IPS-11a (cell line): ENCODE measurements around the gene SVIL.
"Not testable (repeated sequence)": the region's sequence is repeated elsewhere in the genome, so short reads cannot be mapped to it uniquely, and the experiment has no call there.

Experiments used
- H3K4me3 ChIP-seq: one replicate; pipeline ENCODE4 v1.5.1; 2013; ENCODE audit warnings: low read depth, low read length, control low read depth

SVIL gene

GRCh38 chr10:29649561-29650551 lies 15.1 kb upstream of the SVIL start:
- no peak overlapping the region for H3K4me3 ChIP-seq

- no peak overlapping the region for H3K4me3 ChIP-seq
These were observed 14.2 kb upstream of the SVIL start for GRCh38 chr10:29648983-29649268.

- no peak overlapping the region for H3K4me3 ChIP-seq
These were observed 13.6 kb upstream of the SVIL start for GRCh38 chr10:29648114-29648982.

DNA sequence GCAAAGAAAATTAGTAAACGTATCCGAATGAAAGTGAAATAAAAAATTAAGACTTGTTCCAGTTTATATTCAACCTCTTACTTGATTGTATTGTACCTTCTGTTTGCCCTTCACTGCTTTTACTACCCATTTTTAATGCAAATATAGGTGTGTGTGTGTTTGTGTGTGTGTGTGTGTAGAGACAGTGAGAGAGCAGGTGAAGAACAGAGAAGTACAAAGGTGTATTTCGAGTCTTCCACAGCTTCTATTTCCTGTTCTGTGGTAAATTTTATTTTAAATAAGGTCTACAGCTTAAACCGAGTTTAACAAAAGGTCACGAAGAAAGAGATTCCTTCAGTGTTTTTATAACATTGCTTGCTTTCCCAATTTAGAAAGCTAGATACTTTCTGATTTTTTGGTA lies 12.7 kb upstream of the SVIL start:
- H3K4me3 ChIP-seq = no peak overlapping the region

DNA sequence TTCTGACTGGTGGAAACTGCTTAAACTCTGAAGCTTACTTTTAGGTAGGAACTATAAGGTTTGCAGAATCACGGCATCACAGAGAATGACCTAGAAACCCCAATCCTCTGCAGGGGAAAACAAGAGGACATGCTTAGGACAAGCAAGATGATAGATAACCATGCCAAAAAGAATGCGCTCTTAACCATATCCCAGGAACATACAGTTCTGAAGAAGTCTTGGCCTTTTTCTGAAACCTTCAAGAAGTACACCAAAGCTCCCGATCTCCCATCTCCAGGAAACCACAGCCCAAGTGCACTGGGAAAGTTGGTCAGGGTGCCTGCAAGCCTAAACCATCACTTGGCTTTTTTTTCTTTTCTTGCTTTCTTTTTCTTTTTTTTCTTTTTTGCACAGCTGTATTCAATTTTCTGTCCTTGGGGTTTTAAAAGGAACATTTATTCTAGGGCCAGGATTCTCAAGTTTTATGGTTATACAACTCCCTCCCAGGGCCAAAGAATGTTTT lies 12.2 kb upstream of the SVIL start:
- H3K4me3 ChIP-seq = no peak overlapping the region

- H3K4me3 ChIP-seq = no peak overlapping the region
These were observed 11.6 kb upstream of the SVIL start for GRCh38 chr10:29646238-29646902.

DNA sequence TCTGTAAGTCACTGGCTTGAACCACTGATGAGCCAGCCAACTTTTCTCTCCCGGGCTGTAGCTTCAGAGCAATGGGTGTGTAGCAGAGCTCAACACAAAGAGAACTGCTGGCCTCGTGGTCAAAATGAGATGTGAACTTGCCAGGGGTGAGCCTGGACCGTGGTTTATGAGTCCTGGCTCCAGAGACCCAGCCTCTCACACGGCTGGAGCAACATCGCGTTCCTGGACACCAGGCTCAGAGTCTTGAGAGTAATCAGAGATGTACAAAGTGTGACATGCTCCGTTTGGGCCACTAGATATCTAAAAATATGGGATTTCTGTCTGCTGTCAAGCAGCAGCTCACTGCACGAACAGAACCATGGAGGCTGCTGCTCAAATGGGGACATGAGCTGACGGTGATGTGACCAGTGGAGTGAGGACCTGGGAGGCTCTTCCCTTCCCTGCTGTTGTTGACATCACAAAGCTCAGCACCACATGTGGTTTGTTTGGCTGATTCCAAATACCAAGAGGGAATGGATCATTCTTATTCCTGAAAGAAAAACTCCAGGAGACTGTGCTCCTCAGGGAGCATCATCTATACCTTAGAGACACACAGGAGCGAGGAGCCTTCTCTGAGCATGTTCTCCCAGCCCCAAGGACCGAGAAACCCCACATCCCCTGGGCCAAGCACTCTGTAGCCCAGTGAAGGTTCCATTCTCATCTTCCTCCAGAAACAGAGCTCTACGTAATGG lies 9.2 kb upstream of the SVIL start:
- H3K4me3 ChIP-seq = no peak overlapping the region

DNA sequence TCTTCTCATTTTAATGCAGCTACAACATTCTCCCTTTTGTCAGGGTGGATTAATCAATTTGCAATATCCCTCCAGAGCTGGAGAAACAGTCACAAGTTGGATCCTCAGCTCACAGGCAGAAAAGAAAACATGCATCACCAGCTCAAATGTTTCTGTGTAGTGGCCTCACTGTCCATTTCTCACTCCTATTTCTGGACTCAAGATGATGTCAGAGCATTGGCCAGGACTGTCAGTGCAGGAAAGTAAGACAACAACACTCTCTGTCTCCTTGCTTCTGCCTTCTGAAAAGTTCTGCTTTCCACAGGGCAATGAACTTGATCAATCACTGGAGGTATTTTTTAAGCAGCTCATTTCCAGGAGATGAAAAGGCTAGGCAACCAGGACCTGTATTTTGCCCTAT lies 8.2 kb upstream of the SVIL start:
- H3K4me3 ChIP-seq = no peak overlapping the region

DNA sequence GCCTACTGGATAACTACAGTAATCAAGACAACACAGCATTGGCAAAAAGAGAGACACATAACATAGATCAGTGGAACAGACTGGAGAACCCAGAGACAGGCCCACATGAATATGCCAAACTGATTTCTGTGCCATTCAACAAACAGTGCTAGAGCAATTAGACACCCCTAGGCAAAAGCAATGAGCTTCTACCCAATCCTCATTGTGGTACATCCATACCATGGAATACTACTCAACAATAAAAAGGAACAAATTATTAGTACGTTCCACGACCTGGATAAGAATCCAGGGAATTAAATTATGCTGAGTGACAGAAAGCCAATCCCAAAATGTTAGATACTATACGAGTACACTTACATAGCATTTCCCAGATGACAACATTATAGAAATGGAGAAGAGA lies 2.8 kb upstream of the SVIL start:
- H3K4me3 ChIP-seq = no peak overlapping the region

DNA sequence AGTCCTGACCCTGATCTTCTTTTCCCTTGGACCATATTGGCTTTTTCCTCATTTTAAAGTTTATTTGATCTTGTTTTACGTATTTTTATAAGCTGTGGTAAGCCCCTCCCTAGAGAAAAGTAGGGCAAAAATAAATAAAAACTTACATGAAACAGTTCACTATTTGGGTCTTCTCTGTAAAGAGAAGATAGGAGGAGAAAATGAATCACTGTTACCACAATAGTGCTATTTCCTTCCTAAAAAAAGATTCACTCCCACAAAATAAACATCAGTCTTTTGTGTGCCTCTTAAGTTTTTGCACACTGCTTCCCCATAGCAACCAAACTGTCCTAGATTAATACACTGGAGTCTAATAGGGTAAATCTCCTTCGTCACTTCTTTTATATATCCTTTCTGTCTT lies 1.4 kb upstream of the SVIL start:
- H3K4me3 ChIP-seq = no peak overlapping the region

DNA sequence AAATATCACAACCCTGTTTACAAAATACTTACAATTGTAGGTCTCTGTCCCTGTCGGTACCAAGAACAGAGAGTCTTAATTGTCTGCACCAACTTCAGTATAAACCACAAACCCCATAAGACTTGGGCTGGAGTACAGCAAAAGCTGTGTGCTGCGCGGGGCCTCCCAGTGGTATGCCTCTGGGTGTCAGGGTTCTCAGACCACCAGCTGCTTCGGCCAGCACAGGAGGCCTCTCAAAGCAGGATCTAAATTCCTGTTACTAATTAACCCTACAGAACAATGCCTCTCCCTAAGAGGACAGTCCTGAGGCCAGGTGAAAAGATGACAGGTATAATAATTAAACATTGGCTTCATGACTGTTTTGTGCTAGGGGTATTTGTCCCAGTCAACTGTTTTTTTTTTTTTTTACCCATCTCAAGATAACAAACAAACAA lies 957 bp upstream of the SVIL start:
- H3K4me3 ChIP-seq = no peak overlapping the region

DNA sequence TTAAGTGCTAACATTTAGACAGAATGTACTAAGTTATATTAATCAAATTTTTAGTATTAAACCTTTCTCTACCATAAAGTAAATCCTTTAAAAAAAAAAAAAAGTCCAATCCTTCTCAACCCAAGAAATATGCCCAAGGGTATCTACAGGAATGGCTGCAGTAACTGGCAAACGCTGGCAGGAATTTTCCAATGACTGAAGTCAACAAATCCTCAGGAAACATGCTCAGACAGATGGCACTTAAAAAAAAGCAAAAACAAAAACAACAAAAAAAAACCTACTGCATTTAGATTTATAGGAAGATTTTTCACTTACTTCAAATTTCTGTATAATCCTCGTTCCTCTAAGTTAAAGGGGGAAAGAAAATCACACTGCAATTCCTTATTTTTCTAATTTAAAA lies 666 bp downstream of the SVIL start:
- H3K4me3 ChIP-seq = no peak overlapping the region

DNA sequence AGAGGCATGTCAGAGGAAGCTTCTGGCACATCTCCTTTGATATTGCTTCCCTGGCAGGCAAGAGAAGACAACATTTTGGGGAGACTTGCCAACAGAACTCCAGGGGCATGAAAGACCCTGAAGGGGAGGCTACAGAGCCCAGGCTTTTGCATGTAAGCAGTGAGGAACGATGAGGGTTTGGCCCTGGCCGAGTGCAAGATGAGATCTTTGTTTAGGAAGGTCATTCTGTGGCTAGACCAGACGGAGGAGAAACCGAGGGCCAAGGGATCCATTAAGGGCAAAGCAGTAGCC lies 3.8 kb downstream of the SVIL start:
- H3K4me3 ChIP-seq = no peak overlapping the region

- no peak overlapping the region for H3K4me3 ChIP-seq
These were observed 4.3 kb downstream of the SVIL start for GRCh38 chr10:29630205-29631048.

DNA sequence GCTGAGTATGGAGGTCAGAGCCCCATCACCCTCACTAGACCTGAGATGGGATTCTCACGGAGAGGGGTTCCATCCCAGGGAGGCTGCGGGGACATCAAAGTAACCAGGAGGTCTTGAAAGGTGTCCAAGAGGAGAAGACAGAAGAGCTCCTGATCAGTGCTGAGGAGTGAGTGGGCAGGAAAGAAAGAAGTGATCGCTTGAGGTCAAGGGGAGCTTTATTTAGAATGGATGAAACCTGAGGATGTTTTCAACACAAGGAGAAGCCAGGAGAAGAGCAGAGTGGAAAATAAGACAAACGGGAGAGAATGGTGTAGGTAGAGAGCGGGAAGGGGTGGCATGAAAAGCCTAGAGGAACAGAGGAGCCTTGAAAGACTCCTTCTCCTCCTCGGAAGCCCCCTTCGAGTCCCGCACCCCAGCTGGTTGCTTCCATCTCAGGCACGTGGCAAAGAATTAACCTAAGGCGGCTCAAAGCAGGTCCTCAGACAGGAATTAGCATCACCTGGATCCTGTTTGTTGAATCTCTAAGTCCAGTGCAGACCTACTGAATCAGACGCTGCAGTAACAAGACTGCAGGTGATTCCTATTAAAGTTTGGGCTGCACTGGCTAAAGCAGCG lies 5.8 kb downstream of the SVIL start:
- no peak overlapping the region for H3K4me3 ChIP-seq

- no peak overlapping the region for H3K4me3 ChIP-seq
These were observed 6.5 kb downstream of the SVIL start for GRCh38 chr10:29628311-29628710.

DNA sequence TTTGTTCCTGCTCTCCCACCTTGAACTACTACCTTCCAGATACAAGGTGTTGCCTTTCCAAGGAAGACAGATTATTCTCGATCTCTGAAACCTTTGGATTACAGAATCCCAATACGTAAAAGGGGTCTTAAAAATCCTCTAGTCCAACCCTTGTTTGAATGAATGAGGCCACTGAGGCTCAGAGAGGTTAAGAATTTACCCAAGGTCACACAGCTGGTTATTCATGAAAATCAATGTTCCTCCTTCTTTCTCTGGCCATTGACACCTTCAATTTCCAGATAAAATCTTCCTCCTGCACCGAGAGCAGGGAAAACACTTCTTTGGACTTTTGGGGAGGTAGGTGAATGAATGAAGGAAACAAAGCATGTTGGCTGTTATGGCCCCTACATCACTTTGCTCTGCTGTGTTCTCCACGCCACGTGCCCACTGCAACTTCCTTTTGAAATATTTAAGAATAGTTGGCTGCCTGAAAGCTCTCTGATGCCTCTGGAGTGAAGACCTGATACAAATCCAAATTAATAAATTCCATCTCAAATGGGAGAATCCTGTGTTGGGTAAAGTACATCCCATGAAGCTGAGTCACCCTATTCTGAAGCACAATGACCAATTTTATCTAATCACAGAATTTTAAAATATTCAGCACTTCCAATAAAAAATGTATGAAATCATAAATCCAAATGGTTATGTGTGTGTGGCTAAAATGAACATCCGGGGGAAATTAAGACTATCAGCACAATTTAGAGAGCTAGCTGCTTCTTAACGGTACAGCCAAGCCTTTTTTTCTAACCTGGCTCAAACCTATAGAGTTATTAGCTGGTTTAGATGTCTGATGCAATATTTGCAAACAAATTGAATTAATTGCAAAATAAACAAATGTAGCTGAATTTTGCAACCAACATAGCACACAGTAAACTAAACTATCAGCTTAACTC lies 7.3 kb downstream of the SVIL start:
- no peak overlapping the region for H3K4me3 ChIP-seq

GRCh38 chr10:29624357-29624756 lies 10.4 kb downstream of the SVIL start:
- not testable (repeated sequence) for H3K4me3 ChIP-seq
